Vagina (tissue), 2 donors: ENCODE results near the gene PDGFC.

Experiments
- CTCF ChIP-seq, 3 experiments: fragments of 450-650 bp in 2 of 3; fragments of 200-600 bp in 1 of 3; sonication (generic) in 1 of 3; IDR thresholded peaks; one replicate each; pipeline ENCODE4 v1.5.1; 2017 to 2019; ENCODE audit warnings: antibody characterized with exemption in 3 of 3, mild to moderate bottlenecking in 2 of 3, moderate library complexity in 2 of 3
- POLR2A ChIP-seq, 2 donors: fragments of 450-650 bp; IDR thresholded peaks; one replicate each; pipeline ENCODE4 v1.6.1; 2017; ENCODE audit warnings: antibody characterized with exemption in 2 of 2, mild to moderate bottlenecking in 2 of 2, moderate library complexity in 2 of 2
- POLR2AphosphoS5 ChIP-seq, 2 donors: sonication (generic); formaldehyde crosslinking; IDR thresholded peaks; one replicate each; pipeline ENCODE4 v1.9.0; 2017; ENCODE audit warnings: antibody characterized with exemption in 2 of 2, mild to moderate bottlenecking in 2 of 2, low read depth in 1 of 2; ENCODE audit not compliant: insufficient read depth in 1 of 2

- TF ChIP-seq POLR2A (IDR thresholded peaks at IDR 0.05) (no peak), CTCF (IDR thresholded peaks at IDR 0.05) (no peak), POLR2AphosphoS5 (IDR thresholded peaks at IDR 0.05; ENCODE audit: insufficient read depth in 1 of 2, low read depth in 1 of 2) (no peak)
Measured at GRCh38 chr4:156749426-156750403, 221.9 kb downstream of the PDGFC start.
